ENCODE measurements around the gene FAM131B. TPM values are rescaled to one million over a fixed set of nuclear protein-coding genes. Genes with fewer than 3 reads are reported as not detected.
A peak's percentile ranks its signal among the peaks of the same experiment; 100 is the strongest.

FAM131B gene
- total and polyA plus RNA-seq, 9 of the 15 experiments (the other 6 are each of a cell fraction or from before 2014, with no cell fraction given): 0.03 to 0.04 TPM; not detected in 7

GRCh38 chr7:143380646-143381426, 18.3 kb upstream of the FAM131B start, which contains the start of gene ZYX (continued):
- TF ChIP-seq REST (IDR thresholded peaks at IDR 0.05; ENCODE audit: borderline replicate concordance) (0 out of 2 replicates have a peak, but pooled peaks have one; percentile 12), REST (CRISPR knock-in tag; IDR thresholded peaks at IDR 0.05; ENCODE audit: low read depth) (0 out of 2 replicates have a peak, but pooled peaks have one; percentile 73), MECOM (CRISPR knock-in tag; IDR thresholded peaks at IDR 0.05) (no peak), ZBTB34 (CRISPR knock-in tag; IDR thresholded peaks at IDR 0.05) (no peak), ZNF780A (CRISPR knock-in tag; IDR thresholded peaks at IDR 0.05) (no peak), ZNF518B (CRISPR knock-in tag; IDR thresholded peaks at IDR 0.05) (no peak; the same call in 1 of the 2 replicates), ZNF121 (CRISPR knock-in tag; conservative IDR thresholded peaks at IDR 0.05) (no peak), SUPT5H (IDR thresholded peaks at IDR 0.05) (peak; percentile 93), ZHX1 (conservative IDR thresholded peaks at IDR 0.05; ENCODE audit: low read length) (no peak), RBM39 (optimal IDR thresholded peaks at IDR 0.05; ENCODE audit: low read depth, low read length) (no peak), CBFA2T3 (IDR thresholded peaks at IDR 0.05) (no peak), TAL1 (IDR thresholded peaks at IDR 0.05) (peak; percentile 28; the same call in 1 of the 2 replicates), HDGF (IDR thresholded peaks at IDR 0.05) (no peak)
